K562 (cell line): Measurements from ENCODE around the gene FARP2. TPM values are rescaled to one million over a fixed set of nuclear protein-coding genes. Genes with fewer than 3 reads are reported as not detected.

ENCODE experiments used
- ARID2 ChIP-seq: fragments of 450-650 bp; IDR thresholded peaks from 2 replicates; pipeline ENCODE4 v1.6.1; 2017; ENCODE audit warnings: antibody characterized with exemption, mild to moderate bottlenecking
- CSDE1 ChIP-seq, 2 experiments: fragments of 450-650 bp; IDR thresholded peaks; 2 replicates each; pipeline ENCODE4 v1.6.1; 2016; ENCODE audit warnings: mild to moderate bottlenecking in 1 of 2
- ELK3 ChIP-seq: fragments of 450-650 bp; formaldehyde crosslinking; IDR thresholded peaks from 2 replicates; pipeline ENCODE4 v1.4.0; 2020; ENCODE audit warnings: mild to moderate bottlenecking
- ETS1 ChIP-seq: conservative IDR thresholded peaks from 2 replicates; pipeline ENCODE4 v1.6.1; 2011; ENCODE audit warnings: low read depth, mild to moderate bottlenecking, low read length; ENCODE audit not compliant: control insufficient read depth
- GABPA ChIP-seq: fragments of 200-800 bp; sonication (Bioruptor generic); conservative IDR thresholded peaks from 2 replicates; pipeline ENCODE4 v1.6.1; 2016; ENCODE audit warnings: low read depth, missing genetic modification characterization, missing compliant biosample characterization
- GATA2 ChIP-seq: sonication (generic); formaldehyde crosslinking; IDR thresholded peaks from 2 replicates; pipeline ENCODE4 v1.4.0; 2020; ENCODE audit warnings: mild to moderate bottlenecking, missing genetic modification reagents
- HDGF ChIP-seq: fragments of 450-650 bp; IDR thresholded peaks from 2 replicates; pipeline ENCODE4 v1.6.1; 2016
- HIVEP1 ChIP-seq: fragments of 250-450 bp; sonication (Bioruptor Pico); IDR thresholded peaks from 2 replicates; pipeline ENCODE4 v1.4.0; 2020; ENCODE audit warnings: mild to moderate bottlenecking
- HMG20B ChIP-seq: fragments of 250-450 bp; sonication (Bioruptor Pico); IDR thresholded peaks from 2 replicates; pipeline ENCODE4 v1.5.0; 2021; ENCODE audit warnings: mild to moderate bottlenecking
- HNRNPK ChIP-seq: fragments of 200-400 bp; formaldehyde crosslinking; IDR thresholded peaks from one replicate; pipeline ENCODE4 v1.6.1; 2018; ENCODE audit warnings: mild to moderate bottlenecking, low read depth, low read length; ENCODE audit not compliant: poor library complexity, severe bottlenecking
- RB1 ChIP-seq: fragments of 450-650 bp; IDR thresholded peaks from 2 replicates; pipeline ENCODE4 v1.6.1; 2017; ENCODE audit warnings: low read depth, mild to moderate bottlenecking
- RBM14 ChIP-seq: fragments of 200-400 bp; formaldehyde crosslinking; IDR thresholded peaks from 2 replicates; pipeline ENCODE4 v1.6.1; 2018; ENCODE audit warnings: low read depth, mild to moderate bottlenecking, low read length, moderate library complexity, borderline replicate concordance; ENCODE audit not compliant: insufficient read depth
- RNF219 ChIP-seq: fragments of 250-450 bp; sonication (Bioruptor Pico); IDR thresholded peaks from 2 replicates; pipeline ENCODE4 v1.5.0; 2022; ENCODE audit warnings: mild to moderate bottlenecking
- SNAPC5 ChIP-seq: fragments of 250-450 bp; sonication (Bioruptor Pico); IDR thresholded peaks from 2 replicates; pipeline ENCODE4 v1.8.0; 2021; ENCODE audit warnings: moderate library complexity, mild to moderate bottlenecking, inconsistent platforms
- ZBTB11 ChIP-seq, 3 experiments: fragments of 200-800 bp in 1 of 3; fragments of 250-450 bp in 1 of 3; fragments of 450-650 bp in 1 of 3; sonication (Bioruptor Pico) in 1 of 3; sonication (Bioruptor generic) in 1 of 3; formaldehyde crosslinking in 1 of 3; IDR thresholded peaks; 2 replicates each; pipeline versions ENCODE4 v1.6.1 to v1.8.0; 2016 to 2022; ENCODE audit warnings: mild to moderate bottlenecking in 2 of 3, missing genetic modification characterization in 2 of 3, missing compliant biosample characterization in 1 of 3, moderate library complexity in 1 of 3
- ZC3H11A ChIP-seq: IDR thresholded peaks from 2 replicates; pipeline ENCODE4 v1.6.1; 2012; ENCODE audit warnings: low read depth, low read length, improper control_type of control experiment
- ZFX ChIP-seq: sonication (generic); formaldehyde crosslinking; IDR thresholded peaks from 2 replicates; pipeline ENCODE4 v1.8.0; 2022; ENCODE audit warnings: mild to moderate bottlenecking, missing genetic modification reagents, moderate library complexity
- ZNF24 ChIP-seq: fragments of 450-650 bp; IDR thresholded peaks from 2 replicates; pipeline ENCODE4 v1.6.1; 2016
- ZNF766 ChIP-seq: fragments of 200-800 bp; sonication (Bioruptor generic); conservative IDR thresholded peaks from 2 replicates; pipeline ENCODE4 v1.6.1; 2016; ENCODE audit warnings: missing genetic modification characterization, missing compliant biosample characterization
- polyA plus RNA-seq, 8 experiments: library from polyadenylated mRNA; depleted of rRNA in 4 of 8; stranded (reverse) in 5 of 8; unstranded in 3 of 8; fragments of >200 nt; fragmentation: Nextera tagmentation in 2 of 8; fragmentation: Illumina TruSeq in 1 of 8; extraction: Ambion mirVana in 2 of 8; extraction: Trizol in 1 of 8; gene quantifications; 2 replicates each; pipeline versions ENCODE4 v1.2.1 to v1.2.3, GENCODE V29; 2011 to 2014; ENCODE audit warnings: inconsistent platforms in 1 of 8, missing spikeins in 1 of 8
- total RNA-seq, 7 experiments: library from RNA; depleted of rRNA in 6 of 7; stranded (reverse); fragments of >200 nt in 6 of 7; fragmentation: Illumina TruSeq in 2 of 7; extraction: Trizol in 2 of 7; gene quantifications; 2 replicates each; pipeline versions ENCODE4 v1.2.1 to v1.2.3, GENCODE V29; 2011 to 2021; ENCODE audit warnings: low replicate concordance in 1 of 7

FARP2 gene
- total and polyA plus RNA-seq, 9 of the 15 experiments (the other 6 are each of a cell fraction or from before 2014, with no cell fraction given): 4.1 to 38.1 (median 21.1) TPM

GRCh38 chr2:241315093-241315878 lies 40.8 kb upstream of the FARP2 start, which contains the start of gene HDLBP (continued):
- TF ChIP-seq RB1: no peak
- no peak for TF ChIP-seq ELK3 (CRISPR knock-in tag)
- no peak for TF ChIP-seq CSDE1 (IDR thresholded peaks at IDR 0.05)
- TF ChIP-seq ZNF766 (CRISPR knock-in tag): no peak; the same call in 1 of the 2 replicates
- TF ChIP-seq HNRNPK: no peak
- no peak for TF ChIP-seq ETS1
- no peak for TF ChIP-seq ZNF24
- TF ChIP-seq HIVEP1: no peak
- peak; percentile 76 for TF ChIP-seq GABPA (tag)
- no peak for TF ChIP-seq HDGF
- no peak for TF ChIP-seq ZC3H11A
- TF ChIP-seq ZBTB11 (CRISPR knock-in tag; IDR thresholded peaks at IDR 0.05): peak in 1 of 3 experiments; percentile 23; a peak in 1 of 6 replicates
- no peak for TF ChIP-seq SNAPC5 (CRISPR knock-in tag)
- TF ChIP-seq ZFX (CRISPR knock-in tag): peak; percentile 97
- no peak for TF ChIP-seq RBM14
- TF ChIP-seq RNF219 (CRISPR knock-in tag): no peak
- TF ChIP-seq GATA2 (CRISPR knock-in tag): no peak
- TF ChIP-seq HMG20B: no peak
- no peak for TF ChIP-seq ARID2
